KMS-11 (cell line): ENCODE results near the gene TMEM212.

Source experiments
- H2AFZ ChIP-seq: fragments of 200-600 bp; sonication (generic); 2 replicates; pipeline ENCODE4 v1.6.1; 2016; ENCODE audit warnings: antibody characterized with exemption, mixed run types, low read depth
- H3K27ac ChIP-seq: fragments of 200-600 bp; sonication (generic); 2 replicates; pipeline ENCODE4 v1.6.1; 2016; ENCODE audit warnings: mild to moderate bottlenecking, mixed run types
- H3K27me3 ChIP-seq: fragments of 200-600 bp; sonication (generic); 2 replicates; pipeline ENCODE4 v1.6.1; 2017; ENCODE audit warnings: mild to moderate bottlenecking, low read depth, mixed run types, moderate library complexity; ENCODE audit not compliant: insufficient read depth
- H3K36me3 ChIP-seq: fragments of 200-600 bp; sonication (generic); 2 replicates; pipeline ENCODE4 v1.6.1; 2017; ENCODE audit warnings: mild to moderate bottlenecking, mixed run types; ENCODE audit not compliant: insufficient read depth
- H3K4me1 ChIP-seq: fragments of 200-600 bp; sonication (generic); 2 replicates; pipeline ENCODE4 v1.6.1; 2016; ENCODE audit warnings: mild to moderate bottlenecking, low read depth, mixed run types; ENCODE audit not compliant: poor library complexity, severe bottlenecking
- H3K4me2 ChIP-seq: fragments of 200-600 bp; sonication (generic); 2 replicates; pipeline ENCODE4 v1.7.0; 2016; ENCODE audit warnings: mild to moderate bottlenecking, mixed run types
- H3K4me3 ChIP-seq: fragments of 200-600 bp; sonication (generic); IDR thresholded peaks from 2 replicates; pipeline ENCODE4 v1.6.1; 2017; ENCODE audit warnings: low read depth, low read length, mixed read lengths; ENCODE audit not compliant: insufficient read depth
- H3K79me2 ChIP-seq: fragments of 200-600 bp; sonication (generic); 2 replicates; pipeline ENCODE4 v1.6.1; 2016; ENCODE audit warnings: low read depth, mixed run types; ENCODE audit not compliant: insufficient read depth
- H3K9ac ChIP-seq: fragments of 200-600 bp; sonication (generic); 2 replicates; pipeline ENCODE4 v1.6.1; 2016; ENCODE audit warnings: mild to moderate bottlenecking, mixed run types
- H4K20me1 ChIP-seq: fragments of 200-600 bp; sonication (generic); 2 replicates; pipeline ENCODE4 v1.6.1; 2016; ENCODE audit warnings: mild to moderate bottlenecking, mixed run types; ENCODE audit not compliant: insufficient read depth
- TF ChIP-seq, protein P1 (sequence below): fragments of 200-600 bp; sonication (generic); conservative IDR thresholded peaks from 2 replicates; pipeline ENCODE4 v1.6.1; 2017; ENCODE audit warnings: low read depth, mild to moderate bottlenecking, antibody characterized with exemption, low read length, moderate library complexity, mixed read lengths

Gene TMEM212

DNA sequence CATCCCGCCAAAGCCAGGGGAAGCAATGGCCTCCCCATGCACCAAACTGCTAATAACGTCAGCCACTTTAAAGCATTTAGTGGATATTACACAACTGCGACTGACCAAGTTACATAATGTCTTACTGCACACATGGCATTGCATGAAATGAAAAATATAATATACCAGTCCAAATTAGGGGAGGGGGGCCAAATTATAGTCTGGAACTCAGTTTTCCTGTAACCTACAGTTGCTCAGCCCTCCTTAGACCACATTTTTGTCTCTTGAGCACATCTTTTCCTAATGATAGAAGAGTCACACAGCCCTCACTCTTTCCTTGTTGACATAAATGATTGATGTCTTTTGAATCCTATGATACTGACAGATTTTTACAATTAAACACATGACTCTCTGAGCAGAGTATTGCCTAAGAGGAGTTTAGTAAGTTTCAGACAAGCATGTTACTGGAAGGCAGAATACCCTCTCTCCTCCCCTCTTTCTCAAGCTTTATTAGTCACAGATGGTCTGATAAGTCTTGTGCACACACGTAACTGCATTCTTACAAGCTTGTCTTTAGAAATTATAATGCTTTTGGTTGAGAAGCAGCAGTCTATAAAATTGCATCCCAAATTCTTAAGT is 31.7 kb upstream of the TMEM212 start:
- Histone ChIP-seq H4K20me1 (no peaks in the 10 kb centered on the region), H3K4me3 (no peak overlapping the region), H3K4me1 (peaks cover 4% of the 10 kb centered on the region), H2AFZ (no peak overlapping the region), H3K79me2 (no peaks in the 10 kb centered on the region), H3K4me2 (no peak overlapping the region), H3K27me3 (no peaks in the 10 kb centered on the region), H3K9ac (no peak overlapping the region), H3K36me3 (no peaks in the 10 kb centered on the region), H3K27ac (no peak overlapping the region)
- TF ChIP-seq, protein P1, sequence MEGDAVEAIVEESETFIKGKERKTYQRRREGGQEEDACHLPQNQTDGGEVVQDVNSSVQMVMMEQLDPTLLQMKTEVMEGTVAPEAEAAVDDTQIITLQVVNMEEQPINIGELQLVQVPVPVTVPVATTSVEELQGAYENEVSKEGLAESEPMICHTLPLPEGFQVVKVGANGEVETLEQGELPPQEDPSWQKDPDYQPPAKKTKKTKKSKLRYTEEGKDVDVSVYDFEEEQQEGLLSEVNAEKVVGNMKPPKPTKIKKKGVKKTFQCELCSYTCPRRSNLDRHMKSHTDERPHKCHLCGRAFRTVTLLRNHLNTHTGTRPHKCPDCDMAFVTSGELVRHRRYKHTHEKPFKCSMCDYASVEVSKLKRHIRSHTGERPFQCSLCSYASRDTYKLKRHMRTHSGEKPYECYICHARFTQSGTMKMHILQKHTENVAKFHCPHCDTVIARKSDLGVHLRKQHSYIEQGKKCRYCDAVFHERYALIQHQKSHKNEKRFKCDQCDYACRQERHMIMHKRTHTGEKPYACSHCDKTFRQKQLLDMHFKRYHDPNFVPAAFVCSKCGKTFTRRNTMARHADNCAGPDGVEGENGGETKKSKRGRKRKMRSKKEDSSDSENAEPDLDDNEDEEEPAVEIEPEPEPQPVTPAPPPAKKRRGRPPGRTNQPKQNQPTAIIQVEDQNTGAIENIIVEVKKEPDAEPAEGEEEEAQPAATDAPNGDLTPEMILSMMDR, result no peak

DNA sequence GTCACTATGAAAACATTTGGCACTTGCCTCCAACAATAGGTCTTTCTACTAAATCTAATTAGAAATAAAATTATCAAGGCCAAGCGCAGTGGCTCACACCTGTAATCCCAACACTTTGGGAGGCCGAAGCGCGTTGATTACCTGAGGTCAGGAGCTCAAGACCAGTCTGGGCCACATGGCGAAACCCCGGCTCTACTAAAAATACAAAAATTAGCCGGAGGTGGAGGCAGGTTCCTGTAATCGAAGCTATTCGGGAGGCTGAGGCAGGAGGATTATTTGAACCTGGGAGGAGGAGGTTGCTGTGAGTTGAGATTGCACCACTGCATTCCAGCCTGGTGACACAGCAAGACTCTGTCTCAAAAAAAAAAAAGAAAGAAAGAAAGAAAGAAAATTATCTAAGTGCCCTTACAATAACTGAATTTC is 31.2 kb upstream of the TMEM212 start:
- Histone ChIP-seq H3K4me3 (no peak overlapping the region), H3K27ac (no peak overlapping the region), H3K9ac (no peak overlapping the region), H3K4me1 (peaks cover 4% of the 10 kb centered on the region), H3K27me3 (no peaks in the 10 kb centered on the region), H4K20me1 (no peaks in the 10 kb centered on the region), H3K36me3 (no peaks in the 10 kb centered on the region), H2AFZ (no peak overlapping the region), H3K79me2 (no peaks in the 10 kb centered on the region), H3K4me2 (no peak overlapping the region)
- TF ChIP-seq, protein P1, result no peak

DNA sequence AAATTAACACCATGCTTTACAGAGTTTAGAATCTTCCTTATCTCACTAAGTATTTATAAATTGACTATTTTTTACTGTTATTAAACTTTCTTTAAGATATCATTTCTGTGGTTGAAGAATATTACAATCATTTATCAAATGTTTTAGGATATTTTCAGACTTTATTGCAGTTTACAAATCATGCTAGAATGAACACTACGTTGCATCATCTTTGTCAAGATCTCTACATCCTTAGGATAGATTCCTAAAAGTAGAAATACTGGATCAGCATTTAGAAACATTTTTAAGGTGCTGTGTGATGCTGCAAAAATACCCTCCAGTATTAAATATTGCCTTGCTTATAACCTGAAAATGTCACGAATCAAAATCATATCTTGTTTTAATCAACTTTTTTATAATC is 30.3 kb upstream of the TMEM212 start:
- Histone ChIP-seq H3K27me3 (no peaks in the 10 kb centered on the region), H3K4me3 (no peak overlapping the region), H2AFZ (no peak overlapping the region), H3K27ac (no peak overlapping the region), H3K4me2 (no peak overlapping the region), H3K9ac (no peak overlapping the region), H3K36me3 (no peaks in the 10 kb centered on the region), H3K4me1 (peaks cover 4% of the 10 kb centered on the region), H3K79me2 (no peaks in the 10 kb centered on the region), H4K20me1 (no peaks in the 10 kb centered on the region)
- TF ChIP-seq, protein P1, result no peak

DNA sequence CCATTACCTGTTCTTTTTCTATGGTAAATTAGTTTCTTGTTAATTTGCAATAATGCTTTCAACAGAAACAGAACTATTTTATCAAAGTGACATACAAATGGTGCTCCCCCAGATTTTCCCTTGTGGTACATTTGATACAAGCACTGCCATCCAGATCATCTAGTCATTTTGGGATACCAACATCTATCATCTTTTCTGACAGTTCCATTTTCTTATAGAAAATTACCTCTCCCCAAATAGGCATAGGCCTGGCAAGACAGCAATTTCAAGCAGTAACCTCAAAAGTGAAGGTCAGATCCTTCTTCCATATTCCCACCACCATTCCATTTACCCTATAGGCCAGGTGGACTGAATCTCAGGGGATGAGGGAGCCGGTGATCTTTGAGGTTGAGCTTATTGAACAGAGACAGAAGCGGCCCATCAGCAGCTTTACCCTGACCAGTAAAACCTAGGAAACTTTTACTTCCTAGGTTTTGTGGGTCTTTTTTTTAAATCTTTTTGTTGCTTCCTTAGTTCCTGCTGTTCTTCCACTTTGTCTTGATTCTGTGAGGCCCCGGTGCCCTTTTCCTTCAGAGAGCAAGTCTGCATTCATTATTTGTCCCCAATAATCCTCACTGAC is 29.8 kb upstream of the TMEM212 start:
- Histone ChIP-seq H2AFZ (no peak overlapping the region), H3K9ac (no peak overlapping the region), H3K27ac (no peak overlapping the region), H3K79me2 (no peaks in the 10 kb centered on the region), H3K4me1 (peaks cover 4% of the 10 kb centered on the region), H3K4me2 (no peak overlapping the region), H3K36me3 (no peaks in the 10 kb centered on the region), H4K20me1 (no peaks in the 10 kb centered on the region), H3K27me3 (no peaks in the 10 kb centered on the region), H3K4me3 (no peak overlapping the region)
- TF ChIP-seq, protein P1, result no peak
